Measurements from ENCODE around the gene WHRN. TPM values are rescaled to one million over a fixed set of nuclear protein-coding genes. Genes with fewer than 3 reads are reported as not detected.

WHRN gene
- total RNA-seq, 1 experiment from 2014 or later: 9.4 TPM

- peak; percentile 33 for DNase-seq (ENCODE audit: unreplicated experiment)
- POLR2A ChIA-PET: interaction anchor here (0.6 to 1.3 kb wide), 2 partner anchors 29 to 76 kb away, joined by 5 read pairs; no protein-coding TSS in a partner anchor
- intact Hi-C loops (cut with micrococcal nuclease): no loop called here
- no peaks in the 10 kb centered on the region for H3K9me3 Mint-ChIP-seq (ENCODE audit: unreplicated experiment)
- no peaks in the 10 kb centered on the region for H3K36me3 Mint-ChIP-seq (ENCODE audit: insufficient read depth, unreplicated experiment)
- H3K4me3 Mint-ChIP-seq (ENCODE audit: unreplicated experiment): no peak overlapping the region
- H3K27ac Mint-ChIP-seq (ENCODE audit: low read depth, unreplicated experiment): peak overlapping the region; percentile 74
- no peaks in the 10 kb centered on the region for H3K27me3 Mint-ChIP-seq (ENCODE audit: insufficient read depth, unreplicated experiment)
- no peak for TF ChIP-seq CTCF (IDR thresholded peaks at IDR 0.05; ENCODE audit: unreplicated experiment)
- H3K4me1 Mint-ChIP-seq (ENCODE audit: insufficient read depth, unreplicated experiment): peaks cover 11% of the 10 kb centered on the region
- BruUV-seq (replicated peaks): no TSS peak
- CTCF ChIA-PET: interaction anchor here (0.5 to 1.6 kb wide), 6 partner anchors 12 to 481 kb away, joined by 3 to 7 read pairs (median 5); no protein-coding TSS in a partner anchor
Measured at GRCh38 chr9:114472765-114473446, 32.4 kb downstream of the WHRN start.

- H3K27me3 Mint-ChIP-seq (ENCODE audit: insufficient read depth, unreplicated experiment): no peaks in the 10 kb centered on the region
- DNase-seq (ENCODE audit: unreplicated experiment): no peak
- H3K4me3 Mint-ChIP-seq (ENCODE audit: unreplicated experiment): no peak overlapping the region
- no peaks in the 10 kb centered on the region for H3K9me3 Mint-ChIP-seq (ENCODE audit: unreplicated experiment)
- BruUV-seq (replicated peaks): no TSS peak
- no peak overlapping the region for H3K27ac Mint-ChIP-seq (ENCODE audit: low read depth, unreplicated experiment)
- peaks cover 20% of the 10 kb centered on the region for H3K4me1 Mint-ChIP-seq (ENCODE audit: insufficient read depth, unreplicated experiment)
- TF ChIP-seq CTCF (IDR thresholded peaks at IDR 0.05; ENCODE audit: unreplicated experiment): no peak
- no peaks in the 10 kb centered on the region for H3K36me3 Mint-ChIP-seq (ENCODE audit: insufficient read depth, unreplicated experiment)
- intact Hi-C loops (cut with micrococcal nuclease): no loop called here
- ChIA-PET POLR2A (no interaction called here), CTCF (no interaction called here)
Measured at GRCh38 chr9:114471157-114471556, 34.1 kb downstream of the WHRN start.

GRCh38 chr9:114470581-114470980 lies 34.7 kb downstream of the WHRN start:
- no TSS peak for BruUV-seq (replicated peaks)

GRCh38 chr9:114470121-114470520 lies 35.2 kb downstream of the WHRN start:
- CTCF ChIA-PET: no interaction called here
- no peaks in the 10 kb centered on the region for H3K36me3 Mint-ChIP-seq (ENCODE audit: insufficient read depth, unreplicated experiment)
- POLR2A ChIA-PET: no interaction called here

More at GRCh38 chr9:114470581-114470980, 34.7 kb downstream of the WHRN start:
- Mint-ChIP-seq H3K4me3 (ENCODE audit: unreplicated experiment) (no peak overlapping the region), H3K4me1 (ENCODE audit: insufficient read depth, unreplicated experiment) (peaks cover 20% of the 10 kb centered on the region), H3K27me3 (ENCODE audit: insufficient read depth, unreplicated experiment) (no peaks in the 10 kb centered on the region), H3K27ac (ENCODE audit: low read depth, unreplicated experiment) (no peak overlapping the region), H3K36me3 (ENCODE audit: insufficient read depth, unreplicated experiment) (no peaks in the 10 kb centered on the region), H3K9me3 (ENCODE audit: unreplicated experiment) (no peaks in the 10 kb centered on the region)
- intact Hi-C loops (cut with micrococcal nuclease): no loop called here
- no peak for TF ChIP-seq CTCF (IDR thresholded peaks at IDR 0.05; ENCODE audit: unreplicated experiment)
- POLR2A ChIA-PET: no interaction called here
- CTCF ChIA-PET: no interaction called here
- no peak for DNase-seq (ENCODE audit: unreplicated experiment)

More at GRCh38 chr9:114470121-114470520, 35.2 kb downstream of the WHRN start:
- BruUV-seq (replicated peaks): no TSS peak
- Mint-ChIP-seq H3K27ac (ENCODE audit: low read depth, unreplicated experiment) (no peak overlapping the region), H3K27me3 (ENCODE audit: insufficient read depth, unreplicated experiment) (no peaks in the 10 kb centered on the region), H3K4me1 (ENCODE audit: insufficient read depth, unreplicated experiment) (peaks cover 20% of the 10 kb centered on the region), H3K9me3 (ENCODE audit: unreplicated experiment) (no peaks in the 10 kb centered on the region), H3K4me3 (ENCODE audit: unreplicated experiment) (no peak overlapping the region)
- intact Hi-C loops (cut with micrococcal nuclease): no loop called here
- no peak for DNase-seq (ENCODE audit: unreplicated experiment)
- no peak for TF ChIP-seq CTCF (IDR thresholded peaks at IDR 0.05; ENCODE audit: unreplicated experiment)

Measured in MCF 10A (cell line).